HCT116 (cell line): ENCODE measurements around the gene KLHL33.

Experiments used
- CEBPB ChIP-seq: IDR thresholded peaks from 2 replicates; pipeline ENCODE4 v1.6.1; 2012; ENCODE audit warnings: low read depth
- EGR1 ChIP-seq: IDR thresholded peaks from 2 replicates; pipeline ENCODE4 v1.6.1; 2012; ENCODE audit warnings: low read depth
- EZH2 ChIP-seq: fragments of 200-600 bp; sonication (generic); IDR thresholded peaks from 2 replicates; pipeline ENCODE4 v1.6.1; 2017; ENCODE audit warnings: antibody characterized with exemption, mixed run types
- EZH2phosphoT487 ChIP-seq: fragments of 200-600 bp; IDR thresholded peaks from 2 replicates; pipeline ENCODE4 v1.6.1; 2018; ENCODE audit warnings: antibody characterized with exemption, borderline replicate concordance
- FOSL1 ChIP-seq: IDR thresholded peaks from 2 replicates; pipeline ENCODE4 v1.6.1; 2012; ENCODE audit warnings: low read depth
- JUND ChIP-seq: IDR thresholded peaks from 2 replicates; pipeline ENCODE4 v1.6.1; 2012
- POLR2A ChIP-seq: IDR thresholded peaks from 2 replicates; pipeline ENCODE4 v1.7.0; 2011; ENCODE audit warnings: borderline replicate concordance; ENCODE audit not compliant: insufficient read depth, insufficient read length; ENCODE audit errors: extremely low read depth
- POLR2AphosphoS5 ChIP-seq: IDR thresholded peaks from 2 replicates; pipeline ENCODE4 v1.6.1; 2011; ENCODE audit warnings: mild to moderate bottlenecking, low read depth, low read length, moderate library complexity
- RAD21 ChIP-seq: IDR thresholded peaks from 2 replicates; pipeline ENCODE4 v1.6.1; 2012; ENCODE audit warnings: low read depth, mild to moderate bottlenecking
- REST ChIP-seq: IDR thresholded peaks from 2 replicates; pipeline ENCODE4 v1.6.1; 2012; ENCODE audit warnings: low read depth
- SIN3A ChIP-seq: IDR thresholded peaks from 2 replicates; pipeline ENCODE4 v1.6.1; 2012; ENCODE audit warnings: low read depth
- SP1 ChIP-seq: IDR thresholded peaks from 2 replicates; pipeline ENCODE4 v1.6.1; 2012; ENCODE audit warnings: low read depth
- SRF ChIP-seq: IDR thresholded peaks from 2 replicates; pipeline ENCODE4 v1.6.1; 2012; ENCODE audit warnings: low read depth
- TF ChIP-seq, protein P1 (sequence below), 3 experiments: fragments of 200-600 bp in 1 of 3; sonication (generic) in 1 of 3; IDR thresholded peaks in 2 of 3; conservative IDR thresholded peaks in 1 of 3; 2 replicates each; pipeline ENCODE4 v1.5.1; 2012 to 2017; ENCODE audit warnings: low read depth in 2 of 3, low read length in 2 of 3, antibody characterized with exemption in 1 of 3, borderline replicate concordance in 1 of 3, control low read depth in 1 of 3, mild to moderate bottlenecking in 1 of 3, mixed read lengths in 1 of 3, mixed run types in 1 of 3, moderate library complexity in 1 of 3; ENCODE audit not compliant: insufficient read depth in 1 of 3

- TF ChIP-seq RAD21 = no peak
- no peak for TF ChIP-seq FOSL1
- no peak for TF ChIP-seq EZH2
- TF ChIP-seq, protein P1, sequence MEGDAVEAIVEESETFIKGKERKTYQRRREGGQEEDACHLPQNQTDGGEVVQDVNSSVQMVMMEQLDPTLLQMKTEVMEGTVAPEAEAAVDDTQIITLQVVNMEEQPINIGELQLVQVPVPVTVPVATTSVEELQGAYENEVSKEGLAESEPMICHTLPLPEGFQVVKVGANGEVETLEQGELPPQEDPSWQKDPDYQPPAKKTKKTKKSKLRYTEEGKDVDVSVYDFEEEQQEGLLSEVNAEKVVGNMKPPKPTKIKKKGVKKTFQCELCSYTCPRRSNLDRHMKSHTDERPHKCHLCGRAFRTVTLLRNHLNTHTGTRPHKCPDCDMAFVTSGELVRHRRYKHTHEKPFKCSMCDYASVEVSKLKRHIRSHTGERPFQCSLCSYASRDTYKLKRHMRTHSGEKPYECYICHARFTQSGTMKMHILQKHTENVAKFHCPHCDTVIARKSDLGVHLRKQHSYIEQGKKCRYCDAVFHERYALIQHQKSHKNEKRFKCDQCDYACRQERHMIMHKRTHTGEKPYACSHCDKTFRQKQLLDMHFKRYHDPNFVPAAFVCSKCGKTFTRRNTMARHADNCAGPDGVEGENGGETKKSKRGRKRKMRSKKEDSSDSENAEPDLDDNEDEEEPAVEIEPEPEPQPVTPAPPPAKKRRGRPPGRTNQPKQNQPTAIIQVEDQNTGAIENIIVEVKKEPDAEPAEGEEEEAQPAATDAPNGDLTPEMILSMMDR (IDR thresholded peaks at IDR 0.05 in 2 of 3, conservative IDR thresholded peaks at IDR 0.05 in 1 of 3; ENCODE audit: borderline replicate concordance in 1 of 3, insufficient read depth in 1 of 3, low read depth in 2 of 3, low read length in 2 of 3) = no peak
- TF ChIP-seq POLR2AphosphoS5 = no peak
- TF ChIP-seq POLR2A = no peak
- TF ChIP-seq EZH2phosphoT487 = no peak
- no peak for TF ChIP-seq SRF
- TF ChIP-seq CEBPB = no peak
- no peak for TF ChIP-seq JUND
- no peak for TF ChIP-seq EGR1
- no peak for TF ChIP-seq SIN3A
- no peak for TF ChIP-seq REST
- TF ChIP-seq SP1 = no peak
These were observed 393 bp upstream of the KLHL33 start for GRCh38 chr14:20436363-20436755.
